Stomach (tissue), 9 donors: ENCODE data around the gene KCNC1. TPM values are rescaled to one million over a fixed set of nuclear protein-coding genes. Genes with fewer than 3 reads are reported as not detected.

Source experiments
- DNase-seq, 2 donors: peaks; one replicate each; pipeline versions ENCODE4 v3.0.0 to v3.0.0-alpha.2; 2013 to 2019
- H3K27ac ChIP-seq, 5 donors: fragments of 200-600 bp in 4 of 5; sonication (generic) in 4 of 5; one replicate each; pipeline ENCODE4 v1.5.1; 2013 to 2019; ENCODE audit warnings: mild to moderate bottlenecking in 1 of 5, moderate library complexity in 1 of 5
- H3K27me3 ChIP-seq, 3 donors: fragments of 200-600 bp; sonication (generic); one replicate each; pipeline ENCODE4 v1.5.1; 2017 to 2019; ENCODE audit warnings: mixed run types in 1 of 3
- H3K36me3 ChIP-seq, 4 donors: fragments of 200-600 bp; sonication (generic); 1 replicate in 3 of 4; 2 replicates in 1 of 4; pipeline ENCODE4 v1.5.1; 2016 to 2019
- H3K4me1 ChIP-seq, 4 donors: fragments of 200-600 bp; sonication (generic); one replicate each; pipeline ENCODE4 v1.5.1; 2016 to 2019
- H3K4me3 ChIP-seq, 4 donors: fragments of 200-600 bp; sonication (generic) in 3 of 4; one replicate each; pipeline ENCODE4 v1.5.1; 2016 to 2019; ENCODE audit warnings: mild to moderate bottlenecking in 1 of 4
- H3K9me3 ChIP-seq, 4 donors: fragments of 200-600 bp; sonication (generic); one replicate each; pipeline ENCODE4 v1.5.1; 2016 to 2019
- EP300 ChIP-seq: sonication (generic); formaldehyde crosslinking; IDR thresholded peaks from one replicate; pipeline ENCODE4 v1.6.1; 2017; ENCODE audit warnings: antibody characterized with exemption
- POLR2A ChIP-seq, 4 donors: fragments of 450-650 bp; IDR thresholded peaks; one replicate each; pipeline ENCODE4 v1.6.1; 2016; ENCODE audit warnings: antibody characterized with exemption in 4 of 4, control low read depth in 2 of 4, mild to moderate bottlenecking in 1 of 4, moderate library complexity in 1 of 4
- POLR2AphosphoS5 ChIP-seq, 3 donors: sonication (generic); formaldehyde crosslinking; IDR thresholded peaks; one replicate each; pipeline ENCODE4 v1.6.1; 2016; ENCODE audit warnings: antibody characterized with exemption in 3 of 3
- WGBS, 5 donors: extraction: QIAGEN DNeasy Blood & Tissue Kit in 3 of 5; methylation state at CpG; one replicate each; pipeline versions ENCODE4 v1.1.5 to v1.1.7; 2013 to 2018; 5-methylcytosine and 5-hydroxymethylcytosine counted together
- intact Hi-C: fragments of 100-400 bp; cut with DNase I; formaldehyde crosslinking; loops from one replicate; pipeline ENCODE4 v1.15.1; 2023; ENCODE audit warnings: low total_unique reads
- polyA plus RNA-seq, 3 donors: library from polyadenylated mRNA; stranded (reverse); fragments of 200-250 nt; gene quantifications; one replicate each; pipeline ENCODE4 v1.2.3, GENCODE V29; 2013
- total RNA-seq, 5 donors: library from RNA; depleted of rRNA; stranded (reverse); fragments of >200 nt; gene quantifications; one replicate each; pipeline versions ENCODE4 v1.1.0 to v1.2.3, GENCODE V29; 2014 to 2016
- TF ChIP-seq, protein P1 (sequence below), 7 experiments: fragments of 450-650 bp in 4 of 7; fragments of 200-600 bp in 3 of 7; sonication (generic) in 3 of 7; IDR thresholded peaks; one replicate each; pipeline ENCODE4 v1.5.1; 2016 to 2019; ENCODE audit warnings: antibody characterized with exemption in 7 of 7, control low read depth in 2 of 7, mild to moderate bottlenecking in 1 of 7
- donor health status: healthy with polysubstance abuse.
- donor health status: Bipolar disorder and iron deficiency.
- donor health status: healthy.

The KCNC1 gene
- total and polyA plus RNA-seq, 8 donors, result 0.03 to 0.18 TPM; not detected in 6

- Histone ChIP-seq H3K27ac (no peak overlapping the region), H3K27me3 (no peaks in the 10 kb centered on the region), H3K9me3 (no peaks in the 10 kb centered on the region), H3K36me3 (peaks cover 0 to 28% (median 7%) of the 10 kb centered on the region in 4 donors), H3K4me3 (no peak overlapping the region), H3K4me1 (no peaks in the 10 kb centered on the region)
- intact Hi-C loops, result no loop called here
- TF ChIP-seq, protein P1, sequence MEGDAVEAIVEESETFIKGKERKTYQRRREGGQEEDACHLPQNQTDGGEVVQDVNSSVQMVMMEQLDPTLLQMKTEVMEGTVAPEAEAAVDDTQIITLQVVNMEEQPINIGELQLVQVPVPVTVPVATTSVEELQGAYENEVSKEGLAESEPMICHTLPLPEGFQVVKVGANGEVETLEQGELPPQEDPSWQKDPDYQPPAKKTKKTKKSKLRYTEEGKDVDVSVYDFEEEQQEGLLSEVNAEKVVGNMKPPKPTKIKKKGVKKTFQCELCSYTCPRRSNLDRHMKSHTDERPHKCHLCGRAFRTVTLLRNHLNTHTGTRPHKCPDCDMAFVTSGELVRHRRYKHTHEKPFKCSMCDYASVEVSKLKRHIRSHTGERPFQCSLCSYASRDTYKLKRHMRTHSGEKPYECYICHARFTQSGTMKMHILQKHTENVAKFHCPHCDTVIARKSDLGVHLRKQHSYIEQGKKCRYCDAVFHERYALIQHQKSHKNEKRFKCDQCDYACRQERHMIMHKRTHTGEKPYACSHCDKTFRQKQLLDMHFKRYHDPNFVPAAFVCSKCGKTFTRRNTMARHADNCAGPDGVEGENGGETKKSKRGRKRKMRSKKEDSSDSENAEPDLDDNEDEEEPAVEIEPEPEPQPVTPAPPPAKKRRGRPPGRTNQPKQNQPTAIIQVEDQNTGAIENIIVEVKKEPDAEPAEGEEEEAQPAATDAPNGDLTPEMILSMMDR (IDR thresholded peaks at IDR 0.05), result no peak
- TF ChIP-seq EP300, result no peak
- no peak for TF ChIP-seq POLR2AphosphoS5 (IDR thresholded peaks at IDR 0.05)
- TF ChIP-seq POLR2A (IDR thresholded peaks at IDR 0.05), result no peak
- DNase-seq, result no peak
- WGBS, 5 donors, result 80 to 98% (median 88%) methylated on average over 1 of the region's 1 CpG
Observed at GRCh38 chr11:17790453-17790852, 55.9 kb downstream of the KCNC1 start.

DNA sequence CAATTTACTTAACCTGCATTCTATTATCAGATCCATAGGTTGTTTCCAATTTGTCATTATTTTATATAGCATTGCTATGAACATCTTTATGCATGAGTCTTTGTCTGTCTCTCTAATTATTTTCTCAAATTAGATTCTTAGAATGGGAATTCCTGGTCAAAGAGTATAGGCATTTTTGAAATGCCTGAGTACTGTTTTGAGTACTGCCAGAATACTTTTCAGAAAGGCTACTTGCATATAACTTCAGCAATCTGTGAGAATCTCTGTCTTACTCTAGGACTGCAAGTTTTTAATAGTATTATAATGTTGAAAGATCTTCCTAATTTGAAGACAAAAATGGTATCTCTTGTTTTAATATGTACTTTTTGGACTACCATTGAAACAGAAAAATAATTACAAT, 56.6 kb downstream of the KCNC1 start:
- TF ChIP-seq POLR2AphosphoS5 (IDR thresholded peaks at IDR 0.05), result no peak
- TF ChIP-seq, protein P1 (IDR thresholded peaks at IDR 0.05), result no peak
- TF ChIP-seq POLR2A (IDR thresholded peaks at IDR 0.05), result no peak
- TF ChIP-seq EP300, result no peak
- Histone ChIP-seq H3K27me3 (no peaks in the 10 kb centered on the region), H3K9me3 (no peaks in the 10 kb centered on the region), H3K36me3 (peaks cover 0 to 25% (median 5%) of the 10 kb centered on the region in 4 donors), H3K27ac (no peak overlapping the region), H3K4me3 (no peak overlapping the region), H3K4me1 (no peaks in the 10 kb centered on the region)
- intact Hi-C loops, result no loop called here
- DNase-seq, result no peak

- WGBS, 5 donors, result 86 to 96% (median 94%) methylated on average over 9 of the region's 9 CpGs
- H3K27me3 ChIP-seq, result no peaks in the 10 kb centered on the region
- no peaks in the 10 kb centered on the region for H3K9me3 ChIP-seq
- intact Hi-C loops, result no loop called here
- no peak for TF ChIP-seq POLR2A (IDR thresholded peaks at IDR 0.05)
- no peak for TF ChIP-seq EP300
- H3K4me3 ChIP-seq, result no peak overlapping the region
- H3K36me3 ChIP-seq, result peaks cover 0 to 14% (median under 1%) of the 10 kb centered on the region in 4 donors
- H3K4me1 ChIP-seq, result no peaks in the 10 kb centered on the region
- no peak for DNase-seq
- H3K27ac ChIP-seq, result no peak overlapping the region
Observed at GRCh38 chr11:17792161-17792560, 57.6 kb downstream of the KCNC1 start.

- H3K4me3 ChIP-seq, result no peak overlapping the region
- no peak for DNase-seq
- intact Hi-C loops, result no loop called here
- no peaks in the 10 kb centered on the region for H3K9me3 ChIP-seq
- WGBS, 5 donors, result 84 to 93% (median 88%) methylated on average over 7 of the region's 7 CpGs
- no peaks in the 10 kb centered on the region for H3K4me1 ChIP-seq
- no peaks in the 10 kb centered on the region for H3K27me3 ChIP-seq
- TF ChIP-seq EP300 (no peak), POLR2AphosphoS5 (IDR thresholded peaks at IDR 0.05) (no peak), POLR2A (IDR thresholded peaks at IDR 0.05) (no peak)
- TF ChIP-seq, protein P1 (IDR thresholded peaks at IDR 0.05), result no peak
- no peaks in the 10 kb centered on the region for H3K36me3 ChIP-seq
- no peak overlapping the region for H3K27ac ChIP-seq
Observed at GRCh38 chr11:17793642-17794170, 59.1 kb downstream of the KCNC1 start.

DNA sequence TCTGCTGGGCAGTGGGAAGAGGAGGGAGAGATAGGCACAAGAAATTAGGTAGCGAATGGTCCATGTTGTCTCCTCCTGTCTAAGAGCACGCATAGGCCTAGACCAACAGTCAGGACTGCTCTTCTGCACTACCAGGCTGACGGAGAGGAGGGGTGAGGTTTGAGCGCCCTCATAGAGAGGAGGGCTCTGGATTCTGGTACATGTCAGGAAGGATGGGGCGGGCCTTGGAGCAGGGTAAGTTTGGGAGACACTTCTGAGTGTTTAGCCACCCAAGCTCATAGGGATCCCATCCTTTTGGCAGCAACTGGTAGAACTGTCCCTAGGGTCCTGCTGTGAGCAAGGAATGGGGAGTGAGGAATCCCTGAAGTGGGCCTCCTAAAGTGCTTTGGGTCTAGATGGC, 60.4 kb downstream of the KCNC1 start:
- no peak for DNase-seq
- TF ChIP-seq EP300 (no peak), POLR2AphosphoS5 (IDR thresholded peaks at IDR 0.05) (no peak), POLR2A (IDR thresholded peaks at IDR 0.05) (no peak)
- TF ChIP-seq, protein P1 (IDR thresholded peaks at IDR 0.05), result no peak
- H3K4me1 ChIP-seq, result no peaks in the 10 kb centered on the region
- no peaks in the 10 kb centered on the region for H3K36me3 ChIP-seq
- H3K27ac ChIP-seq, result no peak overlapping the region
- WGBS, 5 donors, result 89 to 97% (median 95%) methylated on average over 5 of the region's 5 CpGs
- intact Hi-C loops, result no loop called here
- H3K27me3 ChIP-seq, result no peaks in the 10 kb centered on the region
- H3K9me3 ChIP-seq, result no peaks in the 10 kb centered on the region
- no peak overlapping the region for H3K4me3 ChIP-seq
